Calu3 (cell line): ENCODE results near the gene CBL. TPM values are rescaled to one million over a fixed set of nuclear protein-coding genes. Genes with fewer than 3 reads are reported as not detected.

Experiments used
- BruUV-seq: library from RNA; stranded (reverse); fragments of 400-500 nt; replicated peaks from 2 replicates; lab custom pipeline; 2021; lab: Mats Ljungman, UMichigan
- CTCF ChIA-PET: fragments of 300-600 bp; sonication (Branson Sonifier 250); formaldehyde crosslinking; loops from one replicate; lab custom pipeline; 2022; ENCODE audit warnings: antibody characterized with exemption; lab: Charles Lee
- DNase-seq: peaks from one replicate; pipeline ENCODE4 v3.0.0; 2022
- H3K27ac Mint-ChIP-seq: one replicate; pipeline ENCODE4 v1.8.0; 2022; ENCODE audit warnings: mixed read lengths; ENCODE audit not compliant: unreplicated experiment
- H3K27me3 Mint-ChIP-seq: one replicate; pipeline ENCODE4 v1.8.0; 2022; ENCODE audit warnings: mixed read lengths; ENCODE audit not compliant: unreplicated experiment
- H3K36me3 Mint-ChIP-seq: one replicate; pipeline ENCODE4 v1.8.0; 2022; ENCODE audit warnings: mild to moderate bottlenecking, moderate library complexity, mixed read lengths; ENCODE audit not compliant: insufficient read depth, unreplicated experiment
- H3K4me1 Mint-ChIP-seq: one replicate; pipeline ENCODE4 v1.8.0; 2022; ENCODE audit warnings: mild to moderate bottlenecking, low read depth, mixed read lengths; ENCODE audit not compliant: unreplicated experiment
- H3K4me3 Mint-ChIP-seq: one replicate; pipeline ENCODE4 v1.8.0; 2022; ENCODE audit warnings: mild to moderate bottlenecking, low read depth, moderate library complexity, mixed read lengths; ENCODE audit not compliant: unreplicated experiment
- H3K9me3 Mint-ChIP-seq: one replicate; pipeline ENCODE4 v1.8.0; 2022; ENCODE audit warnings: low read depth, mixed read lengths; ENCODE audit not compliant: unreplicated experiment
- intact Hi-C: fragments of 100-400 bp; cut with micrococcal nuclease; formaldehyde crosslinking; loops from one replicate; pipeline ENCODE4 v1.10.0; 2022; ENCODE audit not compliant: unreplicated experiment
- total RNA-seq: library from RNA; stranded (reverse); gene quantifications from 2 replicates; pipeline ENCODE4 v1.2.3, GENCODE V29; 2022
- TF ChIP-seq, protein P1 (sequence below): fragments of 200-600 bp; IDR thresholded peaks from one replicate; pipeline ENCODE4 v1.8.0; 2022; ENCODE audit warnings: antibody characterized with exemption; ENCODE audit not compliant: unreplicated experiment

CBL gene
- total RNA-seq, 1 experiment from 2014 or later = 15.9 TPM

DNA sequence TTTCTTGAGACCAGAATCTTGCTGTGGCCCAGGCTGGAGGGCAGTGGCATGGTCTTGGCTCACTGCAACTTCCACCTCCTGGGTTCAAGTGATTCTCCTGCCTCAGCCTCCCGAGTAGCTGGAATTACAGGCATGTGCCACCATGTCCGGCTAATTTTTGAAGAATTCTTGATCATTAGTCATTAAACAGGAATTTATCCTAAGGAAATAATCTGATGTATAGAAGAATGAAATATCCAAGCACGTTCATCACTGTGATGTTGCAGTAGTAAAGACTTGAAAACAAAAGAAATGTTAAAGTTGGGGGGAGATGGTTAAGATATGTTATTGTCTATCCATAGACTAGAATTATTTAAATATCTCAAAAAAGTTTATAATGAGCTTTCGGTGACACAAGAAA lies 23.6 kb downstream of the CBL start:
- H3K4me1 Mint-ChIP-seq = no peaks in the 10 kb centered on the region
- no peak overlapping the region for H3K27ac Mint-ChIP-seq
- TF ChIP-seq, protein P1, sequence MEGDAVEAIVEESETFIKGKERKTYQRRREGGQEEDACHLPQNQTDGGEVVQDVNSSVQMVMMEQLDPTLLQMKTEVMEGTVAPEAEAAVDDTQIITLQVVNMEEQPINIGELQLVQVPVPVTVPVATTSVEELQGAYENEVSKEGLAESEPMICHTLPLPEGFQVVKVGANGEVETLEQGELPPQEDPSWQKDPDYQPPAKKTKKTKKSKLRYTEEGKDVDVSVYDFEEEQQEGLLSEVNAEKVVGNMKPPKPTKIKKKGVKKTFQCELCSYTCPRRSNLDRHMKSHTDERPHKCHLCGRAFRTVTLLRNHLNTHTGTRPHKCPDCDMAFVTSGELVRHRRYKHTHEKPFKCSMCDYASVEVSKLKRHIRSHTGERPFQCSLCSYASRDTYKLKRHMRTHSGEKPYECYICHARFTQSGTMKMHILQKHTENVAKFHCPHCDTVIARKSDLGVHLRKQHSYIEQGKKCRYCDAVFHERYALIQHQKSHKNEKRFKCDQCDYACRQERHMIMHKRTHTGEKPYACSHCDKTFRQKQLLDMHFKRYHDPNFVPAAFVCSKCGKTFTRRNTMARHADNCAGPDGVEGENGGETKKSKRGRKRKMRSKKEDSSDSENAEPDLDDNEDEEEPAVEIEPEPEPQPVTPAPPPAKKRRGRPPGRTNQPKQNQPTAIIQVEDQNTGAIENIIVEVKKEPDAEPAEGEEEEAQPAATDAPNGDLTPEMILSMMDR = no peak
- CTCF ChIA-PET = no interaction called here
- BruUV-seq = no TSS peak
- H3K4me3 Mint-ChIP-seq = no peak overlapping the region
- no peak for DNase-seq
- intact Hi-C loops = no loop called here
- no peaks in the 10 kb centered on the region for H3K9me3 Mint-ChIP-seq
- H3K27me3 Mint-ChIP-seq = no peaks in the 10 kb centered on the region
- H3K36me3 Mint-ChIP-seq = no peaks in the 10 kb centered on the region

DNA sequence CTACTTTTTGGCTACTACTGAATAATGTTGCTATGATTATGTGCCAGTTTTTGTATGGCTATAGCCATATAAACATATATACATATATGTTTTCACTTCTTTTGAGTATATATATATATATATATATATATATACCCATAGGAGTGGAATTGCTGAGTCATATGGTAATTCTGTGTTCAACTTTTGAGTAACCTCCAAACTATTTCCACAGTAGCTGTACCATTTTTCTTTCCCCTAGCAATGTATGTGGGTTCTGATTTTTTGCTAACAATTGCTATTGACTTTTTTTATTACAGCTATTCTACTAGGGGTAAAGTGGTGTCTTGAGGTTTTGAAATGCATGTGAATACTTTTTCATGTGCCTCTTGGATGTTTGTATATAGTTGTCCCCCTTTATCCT lies 30.4 kb downstream of the CBL start:
- no TSS peak for BruUV-seq
- CTCF ChIA-PET = interaction anchor here (0.6 kb wide), 1 partner anchor 21 kb away, joined by 3 read pairs; no protein-coding TSS in a partner anchor
- H3K9me3 Mint-ChIP-seq = no peaks in the 10 kb centered on the region
- H3K27ac Mint-ChIP-seq = no peak overlapping the region
- no peaks in the 10 kb centered on the region for H3K4me1 Mint-ChIP-seq
- H3K36me3 Mint-ChIP-seq = no peaks in the 10 kb centered on the region
- H3K4me3 Mint-ChIP-seq = no peak overlapping the region
- no peak for DNase-seq
- intact Hi-C loops = no loop called here
- no peaks in the 10 kb centered on the region for H3K27me3 Mint-ChIP-seq
- TF ChIP-seq, protein P1 = no peak

DNA sequence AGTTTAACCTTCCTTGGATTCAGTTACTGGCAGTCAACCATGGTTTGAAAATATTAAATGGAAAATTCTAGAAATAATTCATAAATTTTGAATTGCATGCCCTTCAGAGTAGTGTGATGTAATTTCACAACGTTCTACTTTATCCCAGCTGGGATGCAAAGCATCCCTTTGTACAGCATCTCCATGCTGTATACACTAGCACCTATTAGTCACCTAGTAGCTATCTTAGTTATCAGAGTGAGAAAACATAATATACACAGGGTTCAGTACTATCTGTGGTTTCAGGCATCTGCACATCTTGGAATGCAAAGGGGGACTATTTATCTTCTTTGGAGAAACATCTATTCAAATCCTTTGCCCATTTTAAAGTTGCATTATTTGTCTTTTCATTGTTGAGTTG lies 30.8 kb downstream of the CBL start:
- Mint-ChIP-seq H3K4me1 (no peaks in the 10 kb centered on the region), H3K27ac (no peak overlapping the region), H3K36me3 (no peaks in the 10 kb centered on the region), H3K4me3 (no peak overlapping the region), H3K9me3 (no peaks in the 10 kb centered on the region), H3K27me3 (no peaks in the 10 kb centered on the region)
- BruUV-seq = no TSS peak
- CTCF ChIA-PET = no interaction called here
- TF ChIP-seq, protein P1 = no peak
- no peak for DNase-seq
- intact Hi-C loops = no loop called here

- H3K27me3 Mint-ChIP-seq = no peaks in the 10 kb centered on the region
- DNase-seq = no peak
- CTCF ChIA-PET = no interaction called here
- no peak overlapping the region for H3K4me3 Mint-ChIP-seq
- H3K27ac Mint-ChIP-seq = no peak overlapping the region
- H3K4me1 Mint-ChIP-seq = no peaks in the 10 kb centered on the region
- intact Hi-C loops = no loop called here
- no peaks in the 10 kb centered on the region for H3K9me3 Mint-ChIP-seq
- TF ChIP-seq, protein P1 = no peak
- no TSS peak for BruUV-seq
- H3K36me3 Mint-ChIP-seq = no peaks in the 10 kb centered on the region
These were observed 31.4 kb downstream of the CBL start for GRCh38 chr11:119237515-119237914.
